ENCODE data around the gene SMPD3. TPM values are rescaled to one million over a fixed set of nuclear protein-coding genes. Genes with fewer than 3 reads are reported as not detected.

SMPD3 gene
- polyA plus RNA-seq, 2 of the 4 experiments (the other 2 are of a cell fraction), result 0.04 to 0.13 TPM

GRCh38 chr16:68382296-68382718 is 66.0 kb downstream of the SMPD3 start:
- ChIA-PET POLR2A (no interaction called here), CTCF (interaction anchor here (1.3 kb wide), 1 partner anchor 14 kb away, joined by 3 read pairs; no protein-coding TSS in a partner anchor)
- ATAC-seq, result peak; percentile 55 to 80; a peak in 5 of 6 replicates
- no peak overlapping the region for H3K4me3 ChIP-seq
- peak; percentile 27 to 47 for DNase-seq (ENCODE audit: low read depth in 1 of 2, low spot score in 1 of 2)
- FAIRE-seq, result no peak
- no peak for TF ChIP-seq GATA3 (IDR thresholded peaks at IDR 0.05; ENCODE audit: borderline replicate concordance)
- TF ChIP-seq USF2 (IDR thresholded peaks at IDR 0.05), result no peak
- no peak for TF ChIP-seq ATOH8 (CRISPR knock-in tag; IDR thresholded peaks at IDR 0.05; ENCODE audit: low read depth)
- no peak for TF ChIP-seq MAZ (IDR thresholded peaks at IDR 0.05; ENCODE audit: borderline replicate concordance, low read depth, low read length)
- no peak for TF ChIP-seq ESRRA (IDR thresholded peaks at IDR 0.05; ENCODE audit: borderline replicate concordance, low read length)
- TF ChIP-seq POLR2A (IDR thresholded peaks at IDR 0.05; ENCODE audit: low read length), result no peak
- TF ChIP-seq JUN (IDR thresholded peaks at IDR 0.05), result no peak
- TF ChIP-seq NFE2L2 (conservative IDR thresholded peaks at IDR 0.05; ENCODE audit: low read length), result no peak
- TF ChIP-seq RCOR1 (IDR thresholded peaks at IDR 0.05; ENCODE audit: low read depth, low read length), result no peak
- no peak for TF ChIP-seq MAX (IDR thresholded peaks at IDR 0.05)
- no peak for TF ChIP-seq ELK1 (IDR thresholded peaks at IDR 0.05; ENCODE audit: low read depth, low read length)
- TF ChIP-seq EP300 (IDR thresholded peaks at IDR 0.05), result no peak
- TF ChIP-seq EHF (CRISPR knock-in tag; IDR thresholded peaks at IDR 0.05), result no peak
- no peak for TF ChIP-seq KDM5A (IDR thresholded peaks at IDR 0.05)
- no peaks in the 10 kb centered on the region for H3K9me3 ChIP-seq
- WGBS (ENCODE audit: missing lambda C conversion rate), result 69% methylated on average over 4 of the region's 5 CpGs
- no peak overlapping the region for H3K4me2 ChIP-seq
- no peaks in the 10 kb centered on the region for H3K4me1 ChIP-seq
- no peak overlapping the region for H3K27ac ChIP-seq

- Histone ChIP-seq H3K9me3 (no peaks in the 10 kb centered on the region), H3K27ac (no peak overlapping the region), H3K4me3 (no peak overlapping the region), H3K4me1 (no peaks in the 10 kb centered on the region), H3K4me2 (no peak overlapping the region)
- no peak for FAIRE-seq
- ChIA-PET CTCF (interaction anchor here (0.5 to 1.3 kb wide), 6 partner anchors 11 to 302 kb away, joined by 3 read pairs; partner anchors contain the start of gene SLC7A6), POLR2A (no interaction called here)
- peak in 1 of 2 experiments; percentile 30 for DNase-seq (ENCODE audit: low read depth in 1 of 2, low spot score in 1 of 2)
- TF ChIP-seq KDM1A (IDR thresholded peaks at IDR 0.05; ENCODE audit: low read depth) (no peak), USF2 (IDR thresholded peaks at IDR 0.05) (peak; percentile 55)
- no peak for ATAC-seq
- 80% methylated on average over 7 of the region's 7 CpGs for WGBS (ENCODE audit: missing lambda C conversion rate)
Measured at GRCh38 chr16:68381363-68381724, 67.0 kb downstream of the SMPD3 start.

GRCh38 chr16:68380676-68381362 is 67.5 kb downstream of the SMPD3 start:
- POLR2A ChIA-PET, result no interaction called here
- TF ChIP-seq MAFK (IDR thresholded peaks at IDR 0.05; ENCODE audit: partially characterized antibody), result peak; percentile 50
- TF ChIP-seq RARB (CRISPR knock-in tag; IDR thresholded peaks at IDR 0.05), result no peak
- no peak for TF ChIP-seq SREBF2 (IDR thresholded peaks at IDR 0.05)
- ATAC-seq, result no peak
- 83% methylated on average over 10 of the region's 10 CpGs for WGBS (ENCODE audit: missing lambda C conversion rate)
- Histone ChIP-seq H3K4me3 (no peak overlapping the region), H3K27ac (no peak overlapping the region), H3K9me3 (no peaks in the 10 kb centered on the region), H3K4me1 (no peaks in the 10 kb centered on the region), H3K4me2 (no peak overlapping the region)
- no peak for DNase-seq (ENCODE audit: low read depth in 1 of 2, low spot score in 1 of 2)
- CTCF ChIA-PET, result interaction anchor here (0.8 to 1.0 kb wide), 4 partner anchors 10 to 117 kb away, joined by 3 to 6 read pairs (median 3); partner anchors contain the start of gene SLC7A6
- no peak for FAIRE-seq
